H1 (cell line): Measurements from ENCODE around the gene GRHL3. TPM values are rescaled to one million over a fixed set of nuclear protein-coding genes. Genes with fewer than 3 reads are reported as not detected.

ENCODE experiments used
- EP300 ChIP-seq, 2 experiments: IDR thresholded peaks; 1 replicate in 1 of 2; 2 replicates in 1 of 2; pipeline ENCODE4 v1.6.1; 2011 to 2012; ENCODE audit warnings: low read depth in 2 of 2, low read length in 2 of 2, mild to moderate bottlenecking in 2 of 2, borderline replicate concordance in 1 of 2, inconsistent platforms in 1 of 2, moderate library complexity in 1 of 2
- RBBP5 ChIP-seq: IDR thresholded peaks from 2 replicates; pipeline ENCODE4 v1.7.1; 2012; ENCODE audit warnings: low read depth, mild to moderate bottlenecking, inconsistent platforms, low read length, moderate library complexity, borderline replicate concordance
- SRF ChIP-seq: IDR thresholded peaks from 2 replicates; pipeline ENCODE4 v1.6.1; 2011; ENCODE audit warnings: mild to moderate bottlenecking, low read depth, low read length, moderate library complexity
- polyA plus RNA-seq, 7 experiments: library from polyadenylated mRNA; depleted of rRNA in 3 of 7; stranded (reverse) in 5 of 7; unstranded in 2 of 7; fragments of >200 nt in 5 of 7; fragments of 200-250 nt in 2 of 7; gene quantifications; 1 replicate in 5 of 7; 2 replicates in 1 of 7; 4 replicates in 1 of 7; pipeline versions ENCODE4 v1.2.1 to v1.2.3, GENCODE V29; 2011 to 2013; ENCODE audit warnings: missing spikeins in 2 of 7, mixed read lengths in 2 of 7
- total RNA-seq: library from RNA; stranded (reverse); fragmentation: NEBNext Ultra II Directional; extraction: Animal tissue kit (Norgen Biotek cat#: 25700); gene quantifications from 2 replicates; pipeline ENCODE4 v1.2.1, GENCODE V29; 2021

Gene GRHL3
- total and polyA plus RNA-seq, 2 of the 8 experiments (the other 6 are each of a cell fraction or from before 2014, with no cell fraction given) = 0.80 to 1.8 TPM

DNA sequence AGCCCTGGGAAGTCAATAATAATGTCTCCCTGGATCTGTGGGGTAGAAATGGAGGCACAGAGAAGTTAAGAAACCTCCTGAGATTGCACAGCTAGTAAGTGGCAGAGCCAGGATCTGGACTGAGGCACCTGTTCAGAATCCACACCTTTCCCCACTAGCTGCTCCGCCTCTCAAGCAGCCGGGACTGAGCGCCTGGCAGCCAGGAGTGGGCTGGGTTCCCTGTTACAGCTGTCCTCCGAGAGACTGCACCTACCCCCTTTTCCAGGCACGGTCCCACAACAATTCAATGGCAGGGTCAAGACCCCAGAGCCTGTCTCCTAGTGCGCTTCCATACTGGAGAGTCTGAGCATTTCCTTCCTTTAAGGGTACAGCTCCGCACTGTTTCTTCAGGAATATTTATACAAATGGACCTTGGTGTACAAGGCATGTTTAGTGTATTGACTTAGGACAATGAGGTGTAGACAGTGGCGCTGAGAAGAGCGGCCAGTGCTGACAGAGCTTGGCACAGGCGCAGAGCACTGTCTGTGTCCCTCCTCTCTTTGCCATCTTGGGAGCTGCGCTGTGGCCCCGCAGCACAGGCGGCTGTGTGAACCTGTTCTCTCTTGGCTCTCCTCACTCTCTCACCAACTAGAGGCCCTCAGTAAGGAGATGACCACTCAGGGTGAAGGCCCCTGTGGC, 24.4 kb downstream of the GRHL3 start (continued):
- TF ChIP-seq SRF = no peak
- TF ChIP-seq EP300 (IDR thresholded peaks at IDR 0.05; ENCODE audit: borderline replicate concordance in 1 of 2, low read depth in 2 of 2, low read length in 2 of 2) = no peak
- TF ChIP-seq RBBP5 = no peak
- TF ChIP-seq, all 59 proteins: peak for 0
